HG03354 (cell line): ENCODE data around the gene WBP1.
"Not testable (repeated sequence)": the region's sequence is repeated elsewhere in the genome, so short reads cannot be mapped to it uniquely, and the experiment has no call there.

Experiments used
- ATAC-seq: cut with Tn5 transposase; IDR thresholded peaks from one replicate; pipeline ENCODE4 v1.9.1; 2021; ENCODE audit warnings: mild to moderate bottlenecking; ENCODE audit not compliant: unreplicated experiment, poor library complexity, severe bottlenecking

WBP1 gene

DNA sequence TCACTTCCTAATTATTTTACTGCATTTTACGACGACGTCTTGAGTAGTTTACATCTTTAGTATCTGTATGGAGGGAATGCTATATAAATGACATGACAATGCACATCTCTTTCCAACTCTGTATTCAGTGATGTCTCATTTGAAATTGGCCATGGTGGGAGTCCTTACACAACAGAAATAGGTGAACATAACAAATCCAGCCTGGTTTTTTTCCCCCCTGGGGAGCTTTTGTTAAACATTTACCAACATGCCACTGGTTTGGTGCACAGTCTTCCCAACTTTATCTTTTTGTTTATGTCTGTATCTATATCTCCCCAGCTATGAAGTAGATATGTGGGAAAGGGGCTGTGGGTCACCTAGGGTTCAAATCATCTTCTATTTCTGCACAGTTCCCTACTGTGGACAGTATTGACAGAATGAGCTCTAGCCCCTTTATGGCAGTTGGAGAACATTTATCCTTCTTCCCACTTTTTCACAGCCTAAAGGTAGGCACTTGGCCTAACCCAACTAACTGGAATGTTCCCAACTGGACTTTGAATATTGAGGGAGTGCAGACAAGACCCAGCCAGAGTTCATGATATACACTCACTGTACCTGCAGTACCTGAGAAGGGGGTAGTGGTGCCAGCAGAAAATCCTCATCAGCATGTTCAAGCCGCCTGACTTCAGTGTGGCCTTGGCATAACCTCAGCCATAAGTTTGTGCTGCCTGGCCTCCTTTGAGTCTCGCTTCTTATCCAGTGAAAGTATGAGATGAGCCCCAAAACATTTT, 10.8 kb upstream of the WBP1 start:
- ATAC-seq = no peak

DNA sequence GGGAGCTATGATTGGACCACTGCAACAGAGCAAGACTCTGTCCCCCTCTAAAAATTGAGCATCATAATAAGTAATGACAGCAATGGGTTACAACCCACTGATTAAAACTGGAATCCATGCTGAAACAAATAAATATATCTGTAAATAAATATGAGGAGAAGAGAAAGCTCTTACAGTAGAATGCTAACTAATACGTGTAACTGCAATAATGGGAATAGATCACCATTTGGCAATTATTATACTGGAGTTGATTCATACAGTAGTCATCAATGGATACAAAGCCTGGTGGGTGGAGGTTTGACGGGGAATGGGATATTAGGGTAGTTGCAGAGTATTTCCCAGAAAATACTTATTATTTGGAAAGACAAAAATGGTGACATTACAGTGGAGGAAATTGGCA, 9.5 kb upstream of the WBP1 start:
- no peak for ATAC-seq

DNA sequence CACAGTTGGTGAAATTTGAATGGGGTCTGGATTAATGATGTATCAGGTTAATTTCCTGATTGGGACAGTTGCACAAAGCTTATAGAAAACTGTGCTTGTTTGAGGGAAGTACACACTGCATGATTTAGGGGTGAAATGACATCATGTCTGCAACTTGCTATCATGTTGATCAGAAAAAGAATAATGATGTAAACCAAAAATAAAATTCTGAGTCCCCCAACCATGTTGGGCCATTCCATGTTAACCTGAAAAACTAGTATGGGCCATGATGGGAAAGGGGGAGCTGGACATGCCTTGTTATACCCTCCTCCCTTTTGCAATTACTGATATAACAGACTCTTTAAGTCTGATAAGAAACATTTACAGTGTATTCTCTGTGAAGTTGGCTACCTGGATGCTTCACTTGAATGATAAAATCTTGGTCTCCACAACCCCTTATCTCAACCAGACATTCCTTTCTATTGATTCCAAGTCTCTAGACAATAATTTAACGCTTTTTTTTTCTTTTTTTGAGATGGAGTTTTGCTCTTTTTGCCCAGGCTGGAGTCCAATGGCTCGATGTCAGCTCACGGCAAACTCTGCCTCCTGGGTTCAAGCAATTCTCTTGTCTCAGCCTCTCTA, 7.6 kb upstream of the WBP1 start:
- ATAC-seq = no peak

DNA sequence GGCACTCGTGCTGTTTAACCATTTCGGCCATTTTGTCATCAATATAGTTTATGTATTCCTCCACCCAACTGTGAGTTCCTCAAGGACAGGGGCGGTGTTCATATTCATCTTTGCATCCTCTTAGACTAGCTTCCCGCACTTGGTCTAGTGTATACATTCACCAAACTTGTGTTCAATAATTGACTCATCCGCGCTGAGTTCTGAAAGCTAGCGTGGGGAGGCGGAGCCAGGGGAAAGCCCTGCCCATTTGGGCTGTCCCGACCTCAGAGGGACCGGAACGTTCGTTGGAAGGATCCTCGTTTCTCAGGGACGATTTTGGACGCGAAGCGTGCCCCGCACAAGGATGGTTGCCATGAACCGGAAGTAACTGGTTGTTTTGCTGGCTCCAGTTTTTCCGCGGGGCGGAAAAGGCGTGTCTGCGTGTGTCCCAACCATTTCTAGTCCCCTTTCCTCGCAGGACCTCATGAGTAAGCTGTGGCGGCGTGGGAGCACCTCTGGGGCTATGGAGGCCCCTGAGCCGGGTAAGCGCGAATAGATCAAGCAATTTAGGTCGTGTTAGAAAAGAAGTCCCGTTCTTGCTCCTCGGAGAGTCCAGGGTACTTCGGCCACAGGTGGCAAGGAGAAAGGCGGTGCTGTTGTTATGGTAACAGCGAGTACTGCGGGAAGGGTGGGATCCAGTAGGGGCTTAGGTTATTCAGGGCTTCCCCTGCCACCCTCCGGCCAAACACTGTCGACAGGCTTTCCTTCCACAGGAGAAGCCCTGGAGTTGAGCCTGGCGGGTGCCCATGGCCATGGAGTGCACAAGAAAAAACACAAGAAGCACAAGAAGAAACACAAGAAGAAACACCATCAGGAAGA, 3.4 kb upstream of the WBP1 start, which contains the start of gene INO80B:
INO80B (plus strand) TSS at position 434 of the 858 bp plus-strand sequence; CDS start at position 464, 30 bp downstream.
- ATAC-seq = peak; percentile 38

DNA sequence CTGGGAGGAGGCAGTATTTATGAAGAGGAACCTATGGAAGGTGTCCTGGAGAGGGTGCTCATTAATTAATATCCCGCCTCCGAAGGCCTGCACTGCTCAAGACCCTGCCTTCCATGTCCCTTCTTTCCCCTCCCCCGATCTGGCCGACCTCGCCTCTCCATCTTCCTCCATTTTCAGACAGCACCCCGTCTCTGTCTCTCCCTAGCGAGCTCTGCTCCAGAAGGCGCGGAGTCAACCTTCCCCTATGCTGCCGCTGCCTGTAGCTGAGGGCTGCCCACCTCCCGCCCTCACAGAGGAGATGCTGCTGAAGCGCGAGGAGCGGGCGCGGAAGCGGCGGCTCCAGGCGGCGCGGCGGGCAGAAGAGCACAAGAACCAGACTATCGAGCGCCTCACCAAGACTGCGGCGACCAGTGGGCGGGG, 1.1 kb upstream of the WBP1 start:
- no peak for ATAC-seq

DNA sequence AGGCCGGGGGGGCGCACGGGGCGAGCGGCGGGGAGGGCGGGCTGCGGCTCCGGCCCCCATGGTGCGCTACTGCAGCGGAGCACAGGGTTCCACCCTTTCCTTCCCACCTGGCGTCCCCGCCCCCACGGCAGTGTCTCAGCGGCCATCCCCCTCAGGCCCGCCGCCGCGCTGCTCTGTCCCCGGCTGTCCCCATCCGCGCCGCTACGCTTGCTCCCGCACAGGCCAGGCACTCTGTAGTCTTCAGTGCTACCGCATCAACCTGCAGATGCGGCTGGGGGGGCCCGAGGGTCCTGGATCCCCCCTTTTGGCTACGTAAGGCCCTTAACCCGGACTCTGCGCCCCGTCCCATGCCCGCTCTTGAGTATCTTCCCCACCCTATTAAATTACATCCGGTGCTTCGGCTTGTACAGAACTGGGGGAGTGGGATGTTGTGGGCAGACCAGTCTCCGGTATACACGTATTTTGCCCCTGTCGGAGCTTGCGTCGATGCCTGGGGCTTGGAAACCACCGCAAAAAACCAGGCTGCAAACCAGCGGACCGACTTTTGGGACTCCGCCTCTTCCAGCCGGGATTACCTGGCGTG, 598 bp upstream of the WBP1 start:
- ATAC-seq = peak; percentile 42

DNA sequence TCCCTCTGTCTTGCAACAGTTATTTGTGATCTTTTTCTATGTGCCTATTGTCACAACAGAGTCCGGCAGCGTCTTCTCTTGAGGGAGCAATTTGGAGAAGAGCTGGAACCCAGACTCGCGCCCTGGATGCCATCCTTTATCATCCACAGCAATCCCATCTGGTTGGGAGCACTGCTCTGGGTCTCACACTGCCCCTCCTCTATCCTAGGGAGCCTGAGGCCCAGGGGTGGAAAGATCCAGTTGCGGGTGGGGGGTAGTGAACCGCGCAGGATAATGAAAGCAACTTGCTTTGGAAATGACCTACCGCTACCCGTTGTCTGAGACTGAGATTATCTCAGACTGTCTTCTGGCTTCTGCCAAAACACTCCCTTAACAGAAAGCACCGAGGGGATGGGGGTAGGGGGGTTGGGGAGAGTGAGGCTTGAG, 713 bp downstream of the WBP1 start:
- ATAC-seq = no peak

DNA sequence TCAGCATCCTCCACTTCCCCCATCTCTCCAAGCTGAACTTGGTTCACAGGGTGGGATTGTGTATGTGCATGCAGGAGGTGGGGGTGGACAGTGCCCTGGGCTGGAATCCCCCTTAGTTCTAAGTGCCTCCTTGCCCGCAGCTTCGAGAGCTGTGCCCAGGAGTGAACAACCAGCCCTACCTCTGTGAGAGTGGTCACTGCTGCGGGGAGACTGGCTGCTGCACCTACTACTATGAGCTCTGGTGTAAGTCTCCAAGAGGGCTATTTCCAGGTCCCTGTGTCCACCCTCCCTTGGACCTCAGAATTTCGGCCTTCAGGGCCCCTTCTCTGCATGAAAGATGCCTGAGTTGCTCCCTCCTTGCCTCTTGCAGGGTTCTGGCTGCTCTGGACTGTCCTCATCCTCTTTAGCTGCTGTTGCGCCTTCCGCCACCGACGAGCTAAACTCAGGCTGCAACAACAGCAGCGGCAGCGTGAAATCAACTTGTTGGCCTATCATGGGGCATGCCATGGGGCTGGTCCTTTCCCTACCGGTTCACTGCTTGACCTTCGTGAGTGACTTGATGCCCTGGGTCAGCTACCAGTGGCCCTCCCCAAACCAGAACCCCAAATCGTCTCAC, 1.4 kb downstream of the WBP1 start:
- ATAC-seq = not testable (repeated sequence)

DNA sequence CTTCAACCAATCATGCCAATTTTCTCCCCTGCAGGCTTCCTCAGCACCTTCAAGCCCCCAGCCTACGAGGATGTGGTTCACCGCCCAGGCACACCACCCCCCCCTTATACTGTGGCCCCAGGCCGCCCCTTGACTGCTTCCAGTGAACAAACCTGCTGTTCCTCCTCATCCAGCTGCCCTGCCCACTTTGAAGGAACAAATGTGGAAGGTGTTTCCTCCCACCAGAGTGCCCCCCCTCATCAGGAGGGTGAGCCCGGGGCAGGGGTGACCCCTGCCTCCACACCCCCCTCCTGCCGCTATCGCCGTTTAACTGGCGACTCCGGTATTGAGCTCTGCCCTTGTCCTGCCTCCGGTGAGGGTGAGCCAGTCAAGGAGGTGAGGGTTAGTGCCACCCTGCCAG, 1.9 kb downstream of the WBP1 start:
- ATAC-seq = not testable (repeated sequence)

DNA sequence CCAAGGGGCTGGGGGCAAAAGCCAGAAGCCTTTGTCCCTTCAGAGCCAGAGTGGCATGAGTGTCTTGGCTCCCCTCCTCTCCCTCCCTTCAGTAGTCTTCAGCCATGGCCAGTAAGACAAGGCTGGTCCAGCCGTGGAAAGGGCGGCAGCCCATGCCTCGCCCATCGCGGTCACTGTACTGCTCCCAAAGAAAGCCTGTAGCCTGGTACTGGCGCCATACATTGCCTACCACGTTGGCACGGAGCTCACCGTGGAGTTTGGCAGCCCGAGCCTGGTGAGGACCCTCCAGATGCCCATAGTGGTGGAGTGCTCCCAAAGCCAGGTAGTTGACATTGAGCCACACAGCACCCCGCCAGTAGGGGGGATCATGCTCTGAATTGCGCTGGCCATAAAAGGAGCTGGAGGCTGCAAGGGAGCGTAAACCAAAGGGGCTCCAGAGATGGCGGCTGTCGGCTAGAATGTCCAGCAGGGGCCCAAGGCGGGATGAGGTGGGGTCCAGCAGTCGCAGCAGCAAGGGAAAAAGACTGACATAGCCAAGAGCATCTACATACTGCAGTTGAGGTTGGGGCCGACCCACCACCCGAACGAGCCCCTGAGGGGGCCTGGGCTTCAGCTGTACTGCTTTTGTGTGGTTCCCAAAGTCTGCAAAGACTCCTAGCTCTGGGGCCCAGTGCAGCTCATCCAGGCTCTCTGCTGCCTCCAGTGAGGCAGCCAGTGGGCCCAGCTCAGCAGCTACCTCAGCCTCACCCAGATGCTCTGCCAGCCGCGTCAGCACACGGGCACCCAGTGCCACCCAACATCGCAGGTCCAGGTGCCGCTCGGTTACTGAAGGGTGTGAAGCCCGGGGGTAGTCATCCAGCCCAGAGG, 3.2 kb downstream of the WBP1 start:
- no peak for ATAC-seq

DNA sequence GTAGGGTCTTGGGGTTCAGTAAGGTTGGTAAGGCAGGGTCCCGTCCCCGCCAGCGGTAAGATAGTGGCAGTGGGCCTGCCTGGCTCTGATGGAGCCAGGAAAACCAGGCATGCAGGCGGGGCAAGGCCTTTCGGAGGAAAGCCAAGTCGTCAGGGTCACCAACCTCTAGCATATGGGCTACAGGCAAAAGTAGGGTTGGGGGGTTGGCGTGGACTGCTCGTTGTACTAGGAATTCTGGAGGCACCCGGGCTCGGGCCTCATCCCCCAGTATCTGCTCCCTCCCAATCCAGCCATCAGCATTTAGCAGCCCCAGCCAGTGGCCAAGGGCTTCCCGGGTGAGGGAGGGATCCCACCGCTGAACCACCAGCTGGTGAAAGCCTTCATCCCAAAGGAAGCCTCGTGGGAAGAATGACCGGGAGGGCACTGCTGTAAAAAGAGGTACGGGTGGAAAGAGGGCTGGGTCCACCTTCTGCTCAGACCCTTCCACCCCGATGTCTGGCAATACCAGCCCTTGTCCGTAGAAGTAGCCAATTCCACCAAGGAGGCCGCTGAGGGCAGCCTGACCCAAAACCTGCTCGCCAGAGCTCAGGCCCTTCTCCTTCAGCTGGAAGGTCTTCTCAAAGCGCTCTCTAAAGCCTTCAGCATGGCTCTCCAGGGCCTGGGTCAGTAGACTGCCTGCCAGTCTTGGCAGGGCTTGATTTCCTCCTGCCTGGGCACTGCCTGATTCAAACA, 4.0 kb downstream of the WBP1 start:
- no peak for ATAC-seq

DNA sequence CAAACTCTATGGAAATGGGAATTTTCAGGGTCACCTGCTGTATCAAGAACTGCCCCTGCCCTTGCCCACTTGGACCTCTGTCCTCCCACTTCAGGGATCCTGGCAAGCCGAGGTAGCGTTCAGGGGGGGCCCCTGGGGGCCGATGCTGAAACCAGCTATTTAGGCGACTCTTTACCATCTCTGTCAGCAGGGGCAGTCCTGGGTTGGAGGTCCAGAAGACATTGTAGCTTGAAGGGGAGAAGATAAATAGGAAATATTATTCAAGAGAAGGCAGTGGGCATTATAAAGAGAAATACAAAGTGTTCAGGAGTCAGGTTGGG, 4.5 kb downstream of the WBP1 start:
- no peak for ATAC-seq

DNA sequence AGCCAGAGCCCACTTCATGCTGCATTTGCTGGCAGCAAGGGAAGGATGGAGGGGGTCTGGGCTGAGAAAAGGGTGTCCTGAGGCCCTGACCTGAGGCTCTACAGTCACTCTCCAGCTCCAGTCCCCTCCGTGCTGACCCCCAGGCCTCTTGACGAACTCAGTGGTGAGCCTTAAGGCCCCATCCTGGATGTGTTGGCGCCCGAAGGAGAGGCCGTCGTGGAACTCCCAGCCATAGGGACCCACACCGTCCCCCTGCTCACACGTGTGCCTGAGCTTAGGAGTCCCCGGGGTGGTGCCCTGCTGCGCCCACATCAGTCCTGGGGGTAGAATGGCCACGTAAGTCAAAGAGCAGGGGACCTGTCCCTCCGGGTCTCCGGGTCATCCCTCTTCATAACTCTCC, 6.2 kb downstream of the WBP1 start:
- ATAC-seq = peak; percentile 1

DNA sequence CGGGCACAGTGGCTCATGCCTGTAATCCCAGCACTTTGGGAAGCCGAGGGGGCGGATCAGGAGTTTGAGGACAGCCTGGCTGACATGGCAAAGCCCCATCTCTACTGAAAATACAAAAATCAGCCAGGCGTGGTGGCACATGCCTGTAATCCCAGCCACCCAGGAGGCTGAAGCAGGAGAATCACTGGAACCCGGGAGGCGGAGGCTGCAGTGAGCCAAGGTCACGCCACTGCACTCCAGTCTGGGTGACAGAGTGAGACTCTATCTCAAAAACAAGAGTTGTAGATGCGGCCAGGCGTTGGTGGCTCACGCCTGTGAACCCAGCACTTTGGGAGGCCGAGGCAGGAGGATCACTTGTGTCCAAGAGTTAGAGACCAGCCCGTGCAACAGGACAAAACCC, 12.5 kb downstream of the WBP1 start:
- ATAC-seq = not testable (repeated sequence)

DNA sequence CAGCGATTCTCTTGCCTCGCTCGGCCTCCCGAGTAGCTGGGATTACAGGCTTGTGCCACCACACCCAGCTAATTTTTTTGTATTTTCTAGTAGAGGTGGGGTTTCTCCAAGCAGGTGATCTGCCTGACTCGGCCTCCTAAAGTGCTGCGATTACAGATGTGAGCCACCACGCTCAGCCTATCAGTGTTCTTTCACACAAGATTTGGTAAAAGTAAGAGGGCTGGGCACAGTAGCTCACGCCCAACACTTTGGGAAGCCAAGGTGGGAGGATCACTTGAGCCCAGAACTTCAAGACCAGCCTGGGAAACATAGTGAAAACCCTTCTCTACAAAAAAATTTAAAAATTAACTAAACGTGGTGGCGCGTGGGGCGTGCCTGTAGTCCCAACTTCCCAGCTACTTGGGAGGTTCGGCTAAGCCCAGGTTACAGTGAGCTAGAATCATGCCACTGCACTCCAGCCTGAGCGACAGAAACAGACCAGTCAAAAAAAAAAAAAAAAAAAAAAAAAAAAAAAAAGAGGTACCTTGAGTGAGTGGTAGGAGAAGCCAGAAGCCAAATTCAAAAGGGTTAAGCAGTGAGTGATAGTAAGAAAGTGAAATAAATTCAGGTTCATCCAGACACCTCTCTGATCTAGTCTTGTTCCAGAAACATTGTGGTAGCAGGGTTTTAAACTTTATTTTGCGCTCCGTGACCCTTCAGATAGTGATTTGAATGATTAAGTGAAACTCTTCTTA, 13.3 kb downstream of the WBP1 start:
- ATAC-seq = no peak

DNA sequence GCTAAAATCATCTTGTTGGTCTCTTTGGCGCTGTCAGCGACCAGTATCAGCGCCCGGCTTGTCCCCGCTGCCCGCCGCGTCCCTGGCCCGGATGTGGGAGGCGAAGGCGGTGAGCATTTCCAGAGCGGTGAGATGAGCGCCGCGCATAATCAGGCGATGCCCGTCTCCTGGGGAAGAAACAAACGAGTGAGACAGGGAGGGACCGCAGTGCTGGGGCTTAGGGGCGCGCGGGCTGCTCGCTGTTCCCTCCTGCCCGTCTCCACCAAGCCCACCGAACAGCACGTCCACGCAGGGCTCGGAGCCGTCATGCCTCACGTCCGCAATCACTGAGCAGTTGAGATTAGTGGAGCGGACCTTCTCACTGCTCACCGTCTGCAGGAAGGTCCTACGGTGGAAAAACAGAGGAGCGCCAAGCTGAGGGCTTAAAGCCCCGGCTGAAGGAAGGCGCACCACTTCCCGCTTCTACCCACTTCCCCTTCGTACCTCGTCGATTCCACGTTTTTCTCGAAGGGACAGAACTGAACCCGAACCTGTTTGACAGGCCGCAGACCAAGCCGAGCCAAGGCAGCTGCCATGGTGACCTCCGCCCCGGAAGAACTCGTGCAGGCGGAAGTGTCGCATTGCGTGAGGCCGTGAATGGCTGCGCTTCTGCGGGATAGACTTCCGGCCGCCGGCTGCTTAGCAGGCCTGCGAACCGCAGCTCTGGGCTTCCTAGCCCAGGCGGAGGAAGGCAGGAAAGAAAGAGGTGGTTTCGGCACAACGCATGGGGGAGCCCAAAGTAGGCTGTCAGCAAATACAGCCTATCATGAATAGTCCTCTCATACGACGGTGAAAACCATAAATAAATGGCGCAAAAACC, 14.1 kb downstream of the WBP1 start, which contains the start of gene MRPL53:
MRPL53 (minus strand) TSS at position 595 of the 859 bp plus-strand sequence; CDS start at position 575, 20 bp downstream.
- ATAC-seq = peak; percentile 95

DNA sequence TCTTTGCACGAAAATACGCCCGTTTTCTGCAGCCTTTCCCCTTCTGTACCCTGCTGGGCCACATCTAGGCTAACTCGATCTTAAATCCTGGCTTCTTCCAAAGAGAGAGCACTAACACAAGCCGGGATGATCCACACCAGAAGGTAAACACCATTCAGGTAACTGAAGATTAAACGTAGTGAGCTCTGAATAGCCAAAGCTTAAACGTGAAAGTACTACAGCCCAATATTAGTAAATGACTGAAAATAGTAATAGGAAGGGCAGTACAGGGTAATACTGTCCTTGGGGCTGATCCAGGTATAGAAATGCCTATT, 14.7 kb downstream of the WBP1 start:
- ATAC-seq = no peak
